ENCODE results near the gene H2BK1.

DNA sequence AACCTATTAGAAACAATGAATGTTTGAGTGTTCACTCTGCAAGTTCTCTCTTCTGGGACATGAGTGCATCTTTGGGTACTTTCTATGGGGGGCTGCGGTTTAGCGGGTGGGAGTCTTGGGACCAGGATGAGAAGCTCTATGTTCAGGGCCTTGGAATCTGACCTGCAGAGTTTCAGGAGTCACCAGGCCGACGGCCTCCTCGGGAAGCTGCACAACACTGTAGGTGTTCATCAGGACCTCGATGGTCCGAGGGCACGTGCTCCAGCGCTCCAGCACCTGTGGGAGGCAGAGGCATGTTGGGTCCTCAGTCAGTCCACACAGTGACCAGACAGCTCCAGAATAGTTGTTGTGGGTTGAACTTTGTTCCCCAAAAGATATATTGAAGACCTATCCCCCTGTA is 33.9 kb downstream of the H2BK1 start:
- TF ChIP-seq, protein P1, sequence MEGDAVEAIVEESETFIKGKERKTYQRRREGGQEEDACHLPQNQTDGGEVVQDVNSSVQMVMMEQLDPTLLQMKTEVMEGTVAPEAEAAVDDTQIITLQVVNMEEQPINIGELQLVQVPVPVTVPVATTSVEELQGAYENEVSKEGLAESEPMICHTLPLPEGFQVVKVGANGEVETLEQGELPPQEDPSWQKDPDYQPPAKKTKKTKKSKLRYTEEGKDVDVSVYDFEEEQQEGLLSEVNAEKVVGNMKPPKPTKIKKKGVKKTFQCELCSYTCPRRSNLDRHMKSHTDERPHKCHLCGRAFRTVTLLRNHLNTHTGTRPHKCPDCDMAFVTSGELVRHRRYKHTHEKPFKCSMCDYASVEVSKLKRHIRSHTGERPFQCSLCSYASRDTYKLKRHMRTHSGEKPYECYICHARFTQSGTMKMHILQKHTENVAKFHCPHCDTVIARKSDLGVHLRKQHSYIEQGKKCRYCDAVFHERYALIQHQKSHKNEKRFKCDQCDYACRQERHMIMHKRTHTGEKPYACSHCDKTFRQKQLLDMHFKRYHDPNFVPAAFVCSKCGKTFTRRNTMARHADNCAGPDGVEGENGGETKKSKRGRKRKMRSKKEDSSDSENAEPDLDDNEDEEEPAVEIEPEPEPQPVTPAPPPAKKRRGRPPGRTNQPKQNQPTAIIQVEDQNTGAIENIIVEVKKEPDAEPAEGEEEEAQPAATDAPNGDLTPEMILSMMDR (IDR thresholded peaks at IDR 0.05): no peak
- no peak for TF ChIP-seq POLR2A (IDR thresholded peaks at IDR 0.05)
- no peak for TF ChIP-seq POLR2AphosphoS5 (IDR thresholded peaks at IDR 0.05)
